Thymus (tissue), 11 donors: Measurements from ENCODE around the gene SLC38A11. TPM values are rescaled to one million over a fixed set of nuclear protein-coding genes. Genes with fewer than 3 reads are reported as not detected.

Source experiments
- DNase-seq, 9 donors: peaks; one replicate each; pipeline ENCODE4 v3.0.0-alpha.2; 2013; ENCODE audit warnings: low spot score in 9 of 9, low read depth in 6 of 9, missing footprints in 1 of 9
- H3K27ac ChIP-seq, 2 donors: one replicate each; pipeline ENCODE4 v1.5.1; 2013; ENCODE audit warnings: control low read depth in 1 of 2, low read depth in 1 of 2, low read length in 1 of 2, mild to moderate bottlenecking in 1 of 2, moderate library complexity in 1 of 2
- H3K27me3 ChIP-seq, 2 donors: one replicate each; pipeline ENCODE4 v1.5.1; 2013; ENCODE audit warnings: low read length in 1 of 2; ENCODE audit not compliant: control insufficient read depth in 2 of 2, insufficient read depth in 1 of 2
- H3K36me3 ChIP-seq, 2 donors: one replicate each; pipeline ENCODE4 v1.5.1; 2013; ENCODE audit warnings: low read length in 1 of 2, mild to moderate bottlenecking in 1 of 2, moderate library complexity in 1 of 2; ENCODE audit not compliant: control insufficient read depth in 2 of 2, insufficient read depth in 2 of 2
- H3K4me1 ChIP-seq, 2 donors: one replicate each; pipeline ENCODE4 v1.5.1; 2013; ENCODE audit warnings: low read length in 2 of 2; ENCODE audit not compliant: control insufficient read depth in 2 of 2, insufficient read depth in 2 of 2
- H3K4me3 ChIP-seq, 2 donors: one replicate each; pipeline ENCODE4 v1.5.1; 2013; ENCODE audit warnings: low read length in 2 of 2, control low read depth in 1 of 2, mild to moderate bottlenecking in 1 of 2
- H3K9me3 ChIP-seq, 2 donors: one replicate each; pipeline ENCODE4 v1.5.1; 2013; ENCODE audit warnings: low read length in 1 of 2, mild to moderate bottlenecking in 1 of 2; ENCODE audit not compliant: control insufficient read depth in 2 of 2, insufficient read depth in 1 of 2
- WGBS: extraction: QIAGEN DNeasy Blood & Tissue Kit; methylation state at CpG from one replicate; pipeline ENCODE4 v1.1.7; 2013; 5-methylcytosine and 5-hydroxymethylcytosine counted together
- polyA plus RNA-seq: library from polyadenylated mRNA; stranded (reverse); fragments of 200-250 nt; gene quantifications from one replicate; pipeline ENCODE4 v1.2.3, GENCODE V29; 2013
- total RNA-seq: library from RNA; stranded (reverse); fragments of 120-200 nt; gene quantifications from one replicate; pipeline ENCODE4 v1.2.4, GENCODE V29; 2013
- donor health status: healthy.

SLC38A11 gene
- total and polyA plus RNA-seq, 2 donors, result 0.05 to 0.64 TPM

DNA sequence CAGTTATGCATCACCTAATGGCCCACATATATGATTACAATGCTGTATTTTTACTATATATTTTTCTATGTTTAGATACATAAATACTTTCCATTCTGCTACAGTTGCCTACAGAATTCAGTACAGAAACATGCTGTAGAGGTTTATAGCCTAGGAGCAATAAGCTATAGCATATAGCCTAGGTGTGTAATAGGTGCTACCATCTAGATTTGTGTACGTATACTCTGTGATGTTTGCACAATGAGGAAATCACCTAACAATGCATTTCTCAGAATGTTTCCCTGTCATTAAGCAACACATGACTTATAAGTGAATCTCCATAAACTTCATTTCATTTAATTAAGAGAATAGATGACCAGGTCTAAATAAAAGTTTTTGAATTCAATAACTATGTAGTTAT, 43.5 kb downstream of the SLC38A11 start:
- 95% methylated on average over 1 of the region's 1 CpG for WGBS
- Histone ChIP-seq H3K36me3 (no peaks in the 10 kb centered on the region), H3K4me1 (peaks cover 0 to 11% of the 10 kb centered on the region in 2 donors), H3K9me3 (no peaks in the 10 kb centered on the region), H3K27me3 (no peaks in the 10 kb centered on the region), H3K4me3 (no peak overlapping the region), H3K27ac (no peak overlapping the region)
- DNase-seq, result no peak

DNA sequence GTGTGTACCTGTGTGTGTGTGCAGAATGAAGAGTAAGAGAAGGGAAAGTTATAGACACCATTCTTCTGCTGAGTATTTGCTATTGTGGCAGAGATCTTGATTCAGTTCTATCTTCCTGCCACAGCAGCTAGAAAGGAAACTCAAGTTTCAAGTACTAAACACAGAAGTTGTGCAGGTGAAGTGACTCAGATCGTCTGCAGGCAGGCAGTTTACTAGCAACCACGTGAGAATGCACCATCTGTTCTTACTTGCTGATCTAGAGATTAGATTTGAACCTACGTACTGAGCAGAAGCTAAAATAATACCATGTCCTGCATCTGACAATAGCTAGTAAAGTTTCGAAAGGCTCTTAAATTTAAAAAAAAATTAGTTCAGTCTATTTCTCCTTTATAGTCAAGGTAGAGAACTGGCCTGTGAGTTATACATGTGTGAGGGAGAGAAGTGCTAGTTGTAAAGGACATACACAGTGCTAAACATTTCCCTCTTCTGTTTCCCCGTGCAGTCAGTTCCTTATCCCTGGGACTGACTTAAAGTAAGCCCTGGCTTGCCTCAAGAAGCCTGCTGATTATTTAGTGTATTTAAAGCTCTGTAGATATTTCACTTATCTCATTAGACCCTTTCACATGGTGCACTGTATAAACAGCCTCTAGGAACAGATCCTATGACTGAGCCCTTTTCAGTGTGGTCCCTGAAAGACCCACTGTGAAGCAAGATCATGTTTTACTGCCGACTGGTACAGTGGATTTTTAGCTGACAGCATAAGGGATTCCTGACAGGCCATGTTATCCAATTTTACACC, 45.0 kb downstream of the SLC38A11 start:
- Histone ChIP-seq H3K9me3 (no peaks in the 10 kb centered on the region), H3K27ac (peak overlapping the region; percentile 79 to 95), H3K4me3 (no peak overlapping the region), H3K36me3 (no peaks in the 10 kb centered on the region), H3K4me1 (peaks cover 0 to 11% of the 10 kb centered on the region in 2 donors), H3K27me3 (no peaks in the 10 kb centered on the region)
- peak; percentile 61 to 94 (median 85) for DNase-seq
- WGBS, result 10% methylated on average over 6 of the region's 6 CpGs

DNA sequence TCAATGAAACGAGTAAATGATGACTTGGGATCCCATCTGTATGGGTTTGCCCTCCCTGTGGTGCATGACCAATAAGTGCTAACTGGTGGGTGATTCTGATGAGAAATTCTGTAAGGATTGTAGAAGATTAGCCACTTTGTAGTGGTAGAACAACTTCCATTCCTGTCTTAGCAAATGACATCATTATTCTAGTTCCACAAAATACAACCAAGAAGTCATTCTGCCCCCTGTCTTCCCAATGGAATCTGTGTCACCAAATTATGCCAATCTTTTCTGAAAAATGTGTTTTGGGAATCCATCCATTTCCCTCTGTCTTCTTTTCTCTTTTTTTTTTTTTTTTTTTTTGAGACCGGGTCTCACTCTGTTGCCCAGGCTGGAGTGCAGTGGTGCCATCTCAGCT, 48.4 kb downstream of the SLC38A11 start:
- WGBS, result 88% methylated on average over 2 of the region's 2 CpGs
- Histone ChIP-seq H3K4me3 (no peak overlapping the region), H3K4me1 (peaks cover 0 to 11% of the 10 kb centered on the region in 2 donors), H3K9me3 (no peaks in the 10 kb centered on the region), H3K36me3 (no peaks in the 10 kb centered on the region), H3K27me3 (no peaks in the 10 kb centered on the region), H3K27ac (no peak overlapping the region)
- no peak for DNase-seq

DNA sequence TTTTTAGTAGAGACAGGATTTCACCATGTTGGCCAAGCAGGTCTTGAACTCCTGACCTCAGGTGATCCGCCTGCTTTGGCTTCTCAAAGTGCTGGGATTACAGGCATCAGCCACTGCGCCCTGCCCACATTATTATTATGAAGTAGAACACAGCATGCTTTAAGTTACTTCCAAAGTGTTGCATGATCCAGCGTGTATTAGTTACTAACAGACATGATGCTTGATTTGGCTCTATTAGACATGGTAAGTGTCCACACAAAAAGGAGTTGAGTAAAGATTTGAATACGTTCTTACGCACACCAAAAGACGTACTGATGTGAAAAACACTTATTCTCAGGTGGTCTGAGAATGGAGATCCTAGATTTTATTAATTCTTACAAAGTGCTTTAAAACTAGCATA, 50.0 kb downstream of the SLC38A11 start:
- Histone ChIP-seq H3K9me3 (no peaks in the 10 kb centered on the region), H3K4me1 (peaks cover 0 to 5% of the 10 kb centered on the region in 2 donors), H3K36me3 (no peaks in the 10 kb centered on the region), H3K4me3 (no peak overlapping the region), H3K27ac (no peak overlapping the region), H3K27me3 (no peaks in the 10 kb centered on the region)
- no peak for DNase-seq
- 81% methylated on average over 6 of the region's 6 CpGs for WGBS

DNA sequence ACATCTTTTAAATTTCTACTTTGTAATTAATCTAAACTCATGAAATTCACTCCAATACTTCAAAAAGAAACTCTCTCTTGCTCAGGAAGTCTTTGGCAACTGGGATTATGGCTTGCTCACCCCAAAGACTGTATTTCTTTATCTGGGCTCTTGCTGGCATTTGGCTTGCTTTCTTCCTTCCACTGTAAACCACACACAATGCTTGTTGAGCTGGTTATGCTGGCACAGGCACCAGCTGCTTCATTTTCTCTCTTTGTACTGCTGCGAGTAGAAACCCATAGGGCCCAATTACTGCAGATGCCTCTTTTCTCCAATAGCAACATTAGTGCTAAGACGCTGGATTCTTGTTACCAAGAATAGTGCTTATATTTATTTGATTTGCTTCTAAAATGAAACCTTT, 51.4 kb downstream of the SLC38A11 start:
- no peaks in the 10 kb centered on the region for H3K27me3 ChIP-seq
- 5% methylated on average over 2 of the region's 2 CpGs for WGBS
- peak overlapping the region in 1 of 2 donors; percentile 73 for H3K27ac ChIP-seq
- H3K9me3 ChIP-seq, result no peaks in the 10 kb centered on the region
- no peak overlapping the region for H3K4me3 ChIP-seq
- DNase-seq, result peak in 4 of 9 donors; percentile 48 to 82 (median 60)
- no peaks in the 10 kb centered on the region for H3K4me1 ChIP-seq
- H3K36me3 ChIP-seq, result no peaks in the 10 kb centered on the region

DNA sequence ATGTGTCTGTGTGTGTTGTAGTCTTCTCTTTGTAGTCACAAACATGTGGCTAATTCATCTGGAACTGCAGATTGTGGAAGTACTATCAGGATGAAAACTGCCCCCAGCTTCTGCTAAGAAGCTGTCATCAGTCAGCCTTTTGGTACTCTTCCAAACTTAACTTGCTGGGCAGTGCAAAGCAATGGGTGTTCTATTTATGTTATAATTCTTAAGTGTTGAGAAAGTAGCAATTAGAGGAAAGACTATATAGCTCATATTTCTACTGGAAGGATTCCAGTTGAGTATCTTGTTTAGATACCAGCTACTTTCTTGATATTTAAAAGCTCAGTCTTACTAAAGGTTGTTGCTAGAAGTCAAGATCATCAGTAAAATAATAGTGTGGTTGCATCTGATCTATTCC, 52.1 kb downstream of the SLC38A11 start:
- Histone ChIP-seq H3K4me3 (no peak overlapping the region), H3K27ac (no peak overlapping the region), H3K27me3 (no peaks in the 10 kb centered on the region), H3K4me1 (no peaks in the 10 kb centered on the region), H3K36me3 (no peaks in the 10 kb centered on the region), H3K9me3 (no peaks in the 10 kb centered on the region)
- no peak for DNase-seq

DNA sequence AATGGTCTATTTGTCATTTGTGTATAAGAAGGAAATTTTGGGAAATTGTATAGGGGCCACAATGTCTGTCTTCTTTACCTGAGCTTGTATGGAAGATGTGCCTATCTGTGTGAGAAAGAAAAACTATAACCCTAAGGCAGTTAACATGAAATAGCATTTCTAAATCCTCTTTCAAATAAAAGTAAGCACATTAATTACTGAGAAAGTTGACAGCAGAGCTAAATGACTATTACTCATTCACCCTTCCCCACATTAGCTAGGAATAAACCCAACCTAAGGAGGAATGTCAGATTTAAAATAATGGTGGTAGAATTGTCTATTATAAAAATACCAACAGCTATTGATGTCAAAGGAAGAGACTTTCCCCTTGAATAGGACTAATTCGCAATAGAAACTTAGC, 56.2 kb downstream of the SLC38A11 start:
- 96% methylated on average over 1 of the region's 1 CpG for WGBS
- Histone ChIP-seq H3K27me3 (no peaks in the 10 kb centered on the region), H3K4me3 (no peak overlapping the region), H3K27ac (no peak overlapping the region), H3K9me3 (no peaks in the 10 kb centered on the region), H3K36me3 (no peaks in the 10 kb centered on the region), H3K4me1 (peaks cover 0 to 4% of the 10 kb centered on the region in 2 donors)
- no peak for DNase-seq

DNA sequence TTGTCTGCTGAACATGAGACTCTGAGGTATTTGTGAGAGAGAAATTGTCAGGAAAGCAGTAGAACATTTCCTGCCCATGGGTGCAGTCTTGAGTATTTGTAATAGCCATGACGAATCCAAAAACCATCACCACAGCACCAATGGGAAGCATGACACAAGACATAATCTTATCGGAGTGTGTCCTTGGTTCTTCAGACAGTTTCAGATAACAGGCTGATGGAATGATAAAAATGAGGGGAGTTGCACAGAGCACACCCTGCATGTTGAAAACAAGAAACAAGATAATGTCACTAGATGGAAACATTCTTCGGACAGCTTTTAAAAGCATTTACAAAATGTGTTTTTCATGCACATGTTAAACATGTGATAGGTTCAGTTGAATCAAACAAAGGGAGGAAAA, 56.9 kb downstream of the SLC38A11 start:
- no peaks in the 10 kb centered on the region for H3K9me3 ChIP-seq
- DNase-seq, result no peak
- H3K36me3 ChIP-seq, result no peaks in the 10 kb centered on the region
- no peak overlapping the region for H3K4me3 ChIP-seq
- H3K27me3 ChIP-seq, result no peaks in the 10 kb centered on the region
- H3K4me1 ChIP-seq, result peaks cover 0 to 4% of the 10 kb centered on the region in 2 donors
- H3K27ac ChIP-seq, result no peak overlapping the region
- WGBS, result 90% methylated on average over 3 of the region's 3 CpGs

DNA sequence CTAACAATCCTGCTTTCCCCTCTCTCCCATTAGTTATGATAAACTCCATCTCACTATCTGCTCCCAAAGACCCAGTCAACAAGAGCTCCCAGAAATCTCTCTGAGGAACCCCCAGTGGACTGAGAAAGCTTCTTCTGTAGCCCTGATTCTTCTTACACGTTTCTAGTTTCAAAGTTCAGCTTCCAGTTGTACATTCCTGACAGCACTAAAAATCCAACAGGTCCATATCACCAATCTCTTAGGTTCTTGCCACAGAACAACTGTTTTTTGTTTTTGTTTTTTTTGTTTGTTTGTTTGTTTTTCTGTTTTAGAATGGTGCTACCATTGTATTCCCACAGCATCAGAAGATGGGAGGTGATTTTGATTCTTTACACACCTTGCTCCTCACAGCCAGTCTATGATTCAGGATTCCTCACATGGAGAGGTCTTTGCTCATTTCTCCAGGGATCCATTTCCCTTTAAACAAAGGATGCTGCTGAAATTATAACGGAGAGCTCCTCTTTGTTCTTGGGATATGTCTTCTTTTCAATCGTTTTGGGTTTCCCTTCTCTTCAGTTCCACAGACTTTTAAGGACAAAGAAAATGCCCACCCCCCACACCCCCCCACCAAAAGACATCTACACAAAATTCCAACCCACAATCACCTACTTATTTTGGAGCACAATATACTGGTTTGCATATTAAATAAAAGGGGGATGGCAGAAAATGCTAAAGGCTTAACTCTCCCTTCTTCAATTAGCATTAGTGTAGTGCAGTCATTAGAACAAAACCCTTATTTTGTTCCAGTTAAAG, 57.7 kb downstream of the SLC38A11 start:
- no peaks in the 10 kb centered on the region for H3K9me3 ChIP-seq
- H3K36me3 ChIP-seq, result no peaks in the 10 kb centered on the region
- WGBS, result 94% methylated on average over 3 of the region's 3 CpGs
- no peaks in the 10 kb centered on the region for H3K27me3 ChIP-seq
- H3K4me3 ChIP-seq, result no peak overlapping the region
- peaks cover 0 to 4% of the 10 kb centered on the region in 2 donors for H3K4me1 ChIP-seq
- no peak overlapping the region for H3K27ac ChIP-seq
- DNase-seq, result no peak
